Astrocyte (in vitro differentiated cells and primary cell): ENCODE results near the gene PADI2. TPM values are rescaled to one million over a fixed set of nuclear protein-coding genes. Genes with fewer than 3 reads are reported as not detected.

Experiments
- DNase-seq: peaks from one replicate; pipeline ENCODE4 v3.0.0-alpha.2; 2010; ENCODE audit warnings: low read depth
- FAIRE-seq: peaks from 2 replicates; lab custom pipeline; 2011; peaks lifted over from hg19 to GRCh38; lab: Jason Lieb, UNC
- H2AFZ ChIP-seq: 2 replicates; pipeline ENCODE4 v1.6.0; 2012; ENCODE audit warnings: low read depth, low read length, inconsistent platforms
- H3K27ac ChIP-seq: 2 replicates; pipeline ENCODE4 v1.5.1; 2011; ENCODE audit warnings: low read depth, low read length, inconsistent platforms
- H3K27me3 ChIP-seq: 2 replicates; pipeline ENCODE4 v1.6.0; 2011; ENCODE audit warnings: low read length, inconsistent platforms; ENCODE audit not compliant: insufficient read depth
- H3K36me3 ChIP-seq: 2 replicates; pipeline ENCODE4 v1.5.1; 2011; ENCODE audit warnings: low read length, inconsistent platforms; ENCODE audit not compliant: insufficient read depth
- H3K4me1 ChIP-seq: 2 replicates; pipeline ENCODE4 v1.5.1; 2011; ENCODE audit warnings: low read length, inconsistent platforms; ENCODE audit not compliant: insufficient read depth
- H3K4me2 ChIP-seq: 2 replicates; pipeline ENCODE4 v1.6.0; 2012; ENCODE audit warnings: low read length, inconsistent platforms
- H3K4me3 ChIP-seq: 2 replicates; pipeline ENCODE4 v1.5.1; 2011; ENCODE audit warnings: low read depth, mild to moderate bottlenecking, low read length, inconsistent platforms; ENCODE audit not compliant: insufficient read depth
- H3K79me2 ChIP-seq: 2 replicates; pipeline ENCODE4 v1.6.0; 2012; ENCODE audit warnings: mild to moderate bottlenecking, low read length, inconsistent platforms; ENCODE audit not compliant: insufficient read depth
- H3K9ac ChIP-seq: 2 replicates; pipeline ENCODE4 v1.6.0; 2012; ENCODE audit warnings: mild to moderate bottlenecking, low read length, inconsistent platforms
- H3K9me3 ChIP-seq: 2 replicates; pipeline ENCODE4 v1.5.1; 2012; ENCODE audit warnings: low read depth, mild to moderate bottlenecking, low read length, inconsistent platforms; ENCODE audit not compliant: insufficient read depth
- H4K20me1 ChIP-seq: 2 replicates; pipeline ENCODE4 v1.6.0; 2012; ENCODE audit warnings: low read length, inconsistent platforms; ENCODE audit not compliant: insufficient read depth
- H3K27ac Mint-ChIP-seq: one replicate; pipeline ENCODE4 v1.8.0; 2021; ENCODE audit warnings: mild to moderate bottlenecking, mixed read lengths; ENCODE audit not compliant: unreplicated experiment
- H3K27me3 Mint-ChIP-seq: one replicate; pipeline ENCODE4 v1.8.0; 2021; ENCODE audit warnings: low read depth, mixed read lengths; ENCODE audit not compliant: unreplicated experiment
- H3K36me3 Mint-ChIP-seq: one replicate; pipeline ENCODE4 v1.8.0; 2021; ENCODE audit warnings: low read depth, mixed read lengths; ENCODE audit not compliant: unreplicated experiment
- H3K4me1 Mint-ChIP-seq: one replicate; pipeline ENCODE4 v1.8.0; 2021; ENCODE audit warnings: low read depth, mixed read lengths; ENCODE audit not compliant: unreplicated experiment
- H3K4me3 Mint-ChIP-seq: one replicate; pipeline ENCODE4 v1.8.0; 2021; ENCODE audit warnings: mild to moderate bottlenecking, moderate library complexity, mixed read lengths; ENCODE audit not compliant: unreplicated experiment
- H3K9me3 Mint-ChIP-seq: one replicate; pipeline ENCODE4 v1.8.0; 2021; ENCODE audit warnings: mild to moderate bottlenecking, mixed read lengths; ENCODE audit not compliant: unreplicated experiment
- CTCF ChIP-seq: IDR thresholded peaks from 2 replicates; pipeline ENCODE4 v1.5.1; 2011; ENCODE audit warnings: low read depth, mild to moderate bottlenecking, inconsistent platforms, low read length, moderate library complexity; ENCODE audit not compliant: insufficient read depth
- EZH2 ChIP-seq: IDR thresholded peaks from 2 replicates; pipeline ENCODE4 v1.6.1; 2012; ENCODE audit warnings: mild to moderate bottlenecking, low read length, inconsistent platforms; ENCODE audit not compliant: insufficient read depth
- total RNA-seq: library from RNA; stranded (reverse); gene quantifications from 2 replicates; pipeline ENCODE4 v1.2.1, GENCODE V29; 2021

Gene PADI2
- total RNA-seq, 1 donor from 2014 or later = 0.48 TPM

- H3K4me3 Mint-ChIP-seq = no peak overlapping the region
Measured at GRCh38 chr1:17109892-17110554, 9.2 kb downstream of the PADI2 start.

GRCh38 chr1:17108786-17109185, 10.5 kb downstream of the PADI2 start:
- Mint-ChIP-seq H3K9me3 (peaks cover 5% of the 10 kb centered on the region), H3K4me3 (no peak overlapping the region), H3K36me3 (no peaks in the 10 kb centered on the region), H3K27ac (no peak overlapping the region), H3K4me1 (no peaks in the 10 kb centered on the region), H3K27me3 (peaks cover 27% of the 10 kb centered on the region)
- no peak overlapping the region for H3K9ac ChIP-seq
- no peak overlapping the region for H3K27ac ChIP-seq
- no peak overlapping the region for H2AFZ ChIP-seq
- H3K9me3 ChIP-seq = no peaks in the 10 kb centered on the region
- no peak for FAIRE-seq
- H3K4me3 ChIP-seq = no peak overlapping the region
- H3K27me3 ChIP-seq = peaks cover 3% of the 10 kb centered on the region
- H3K4me1 ChIP-seq = no peaks in the 10 kb centered on the region
- no peak overlapping the region for H3K4me2 ChIP-seq
- DNase-seq = no peak
- H4K20me1 ChIP-seq = no peaks in the 10 kb centered on the region
- TF ChIP-seq CTCF (no peak), EZH2 (no peak)
- no peaks in the 10 kb centered on the region for H3K36me3 ChIP-seq
- H3K79me2 ChIP-seq = no peaks in the 10 kb centered on the region

More at GRCh38 chr1:17109892-17110554, 9.2 kb downstream of the PADI2 start:
- Histone ChIP-seq H3K4me2 (no peak overlapping the region), H3K9ac (no peak overlapping the region), H4K20me1 (no peaks in the 10 kb centered on the region), H2AFZ (no peak overlapping the region), H3K4me3 (no peak overlapping the region), H3K4me1 (no peaks in the 10 kb centered on the region), H3K27ac (no peak overlapping the region), H3K9me3 (no peaks in the 10 kb centered on the region), H3K36me3 (no peaks in the 10 kb centered on the region), H3K79me2 (no peaks in the 10 kb centered on the region), H3K27me3 (peaks cover 3% of the 10 kb centered on the region)
- Mint-ChIP-seq H3K27ac (no peak overlapping the region), H3K9me3 (peaks cover 5% of the 10 kb centered on the region), H3K36me3 (no peaks in the 10 kb centered on the region), H3K4me1 (no peaks in the 10 kb centered on the region), H3K27me3 (peaks cover 37% of the 10 kb centered on the region)
- no peak for TF ChIP-seq EZH2
- no peak for TF ChIP-seq CTCF
- DNase-seq (no peak), FAIRE-seq (no peak)

GRCh38 chr1:17108360-17108759, 10.9 kb downstream of the PADI2 start:
- Histone ChIP-seq H3K27ac (no peak overlapping the region), H3K9me3 (no peaks in the 10 kb centered on the region), H3K27me3 (peaks cover 5% of the 10 kb centered on the region), H3K79me2 (no peaks in the 10 kb centered on the region), H2AFZ (no peak overlapping the region), H3K4me1 (no peaks in the 10 kb centered on the region), H3K9ac (no peak overlapping the region), H4K20me1 (no peaks in the 10 kb centered on the region), H3K4me2 (no peak overlapping the region), H3K36me3 (no peaks in the 10 kb centered on the region), H3K4me3 (no peak overlapping the region)
- TF ChIP-seq EZH2 = no peak
- no peak for TF ChIP-seq CTCF
- no peak for DNase-seq
- Mint-ChIP-seq H3K9me3 (peaks cover 5% of the 10 kb centered on the region), H3K4me1 (no peaks in the 10 kb centered on the region), H3K27me3 (peaks cover 25% of the 10 kb centered on the region), H3K36me3 (no peaks in the 10 kb centered on the region), H3K27ac (no peak overlapping the region), H3K4me3 (no peak overlapping the region)
- FAIRE-seq = no peak
